Tibial nerve (tissue), 4 donors: ENCODE measurements around the gene SURF2. TPM values are rescaled to one million over a fixed set of nuclear protein-coding genes. Genes with fewer than 3 reads are reported as not detected.

Experiments
- DNase-seq, 2 donors: peaks; one replicate each; pipeline ENCODE4 v3.0.0-alpha.2; 2019; ENCODE audit warnings: low spot score in 2 of 2
- H3K27ac ChIP-seq, 4 donors: fragments of 200-600 bp; sonication (generic) in 3 of 4; one replicate each; pipeline ENCODE4 v1.5.1; 2017 to 2019; ENCODE audit warnings: mild to moderate bottlenecking in 1 of 4
- H3K27me3 ChIP-seq, 2 donors: fragments of 200-600 bp; sonication (generic) in 1 of 2; one replicate each; pipeline versions ENCODE4 v1.5.1 to v1.6.0; 2017 to 2019
- H3K36me3 ChIP-seq, 3 donors: fragments of 200-600 bp; sonication (generic); one replicate each; pipeline ENCODE4 v1.5.1; 2018 to 2019
- H3K4me1 ChIP-seq, 4 donors: fragments of 200-600 bp; sonication (generic) in 3 of 4; one replicate each; pipeline ENCODE4 v1.5.1; 2017 to 2019
- H3K4me3 ChIP-seq, 4 donors: fragments of 200-600 bp; sonication (generic) in 3 of 4; one replicate each; pipeline ENCODE4 v1.5.1; 2017 to 2019; ENCODE audit warnings: mild to moderate bottlenecking in 1 of 4, moderate library complexity in 1 of 4
- H3K9me3 ChIP-seq, 4 donors: fragments of 200-600 bp; sonication (generic) in 3 of 4; one replicate each; pipeline ENCODE4 v1.5.1; 2017 to 2019
- CTCF ChIP-seq, 5 experiments: fragments of 200-600 bp in 3 of 5; fragments of 450-650 bp in 2 of 5; sonication (generic) in 3 of 5; IDR thresholded peaks; one replicate each; pipeline ENCODE4 v1.5.1; 2016 to 2019; ENCODE audit warnings: antibody characterized with exemption in 5 of 5, mild to moderate bottlenecking in 3 of 5, moderate library complexity in 2 of 5
- EP300 ChIP-seq, 2 donors: sonication (generic); formaldehyde crosslinking; IDR thresholded peaks; one replicate each; pipeline ENCODE4 v1.6.1; 2017; ENCODE audit warnings: antibody characterized with exemption in 2 of 2, mild to moderate bottlenecking in 1 of 2
- POLR2A ChIP-seq, 2 donors: fragments of 450-650 bp; IDR thresholded peaks; one replicate each; pipeline ENCODE4 v1.6.1; 2017; ENCODE audit warnings: antibody characterized with exemption in 2 of 2, mild to moderate bottlenecking in 2 of 2, moderate library complexity in 2 of 2
- WGBS, 2 donors: methylation state at CpG; one replicate each; pipeline ENCODE4 v1.1.5; 2018; 5-methylcytosine and 5-hydroxymethylcytosine counted together
- total RNA-seq, 4 donors: library from RNA; depleted of rRNA; stranded (reverse); fragments of >200 nt; gene quantifications; one replicate each; pipeline ENCODE4 v1.1.0, GENCODE V29; 2016

The SURF2 gene
- total RNA-seq, 4 donors from 2014 or later, result 12.2 to 24.3 (median 23.0) TPM

GRCh38 chr9:133382507-133383141 lies 26.3 kb downstream of the SURF2 start:
- no peaks in the 10 kb centered on the region for H3K36me3 ChIP-seq
- no peak overlapping the region for H3K27ac ChIP-seq
- no peaks in the 10 kb centered on the region for H3K27me3 ChIP-seq
- 91 to 96% methylated on average over 4 of the region's 4 CpGs for WGBS, 2 donors
- H3K4me1 ChIP-seq, result peaks cover 0 to 7% (median 0%) of the 10 kb centered on the region in 4 donors
- H3K4me3 ChIP-seq, result no peak overlapping the region
- TF ChIP-seq POLR2A (IDR thresholded peaks at IDR 0.05) (no peak), EP300 (IDR thresholded peaks at IDR 0.05) (no peak), CTCF (IDR thresholded peaks at IDR 0.05) (no peak)
- DNase-seq, result no peak
- H3K9me3 ChIP-seq, result peaks cover 0 to 5% (median 0%) of the 10 kb centered on the region in 4 donors

GRCh38 chr9:133383438-133383837 lies 27.1 kb downstream of the SURF2 start:
- Histone ChIP-seq H3K27me3 (no peaks in the 10 kb centered on the region), H3K36me3 (no peaks in the 10 kb centered on the region), H3K4me3 (no peak overlapping the region), H3K27ac (no peak overlapping the region), H3K9me3 (no peaks in the 10 kb centered on the region), H3K4me1 (peaks cover 0 to 7% (median 0%) of the 10 kb centered on the region in 4 donors)
- no peak for DNase-seq
- TF ChIP-seq EP300 (IDR thresholded peaks at IDR 0.05) (no peak), POLR2A (IDR thresholded peaks at IDR 0.05) (no peak), CTCF (IDR thresholded peaks at IDR 0.05) (no peak)
- WGBS, 2 donors, result 93 to 99% methylated on average over 3 of the region's 3 CpGs

GRCh38 chr9:133384736-133385321 lies 28.5 kb downstream of the SURF2 start:
- Histone ChIP-seq H3K4me3 (no peak overlapping the region), H3K27ac (no peak overlapping the region), H3K27me3 (no peaks in the 10 kb centered on the region), H3K4me1 (no peaks in the 10 kb centered on the region), H3K9me3 (no peaks in the 10 kb centered on the region), H3K36me3 (no peaks in the 10 kb centered on the region)
- no peak for DNase-seq
- TF ChIP-seq CTCF (IDR thresholded peaks at IDR 0.05) (no peak), EP300 (IDR thresholded peaks at IDR 0.05) (no peak), POLR2A (IDR thresholded peaks at IDR 0.05) (no peak)
- WGBS, 2 donors, result 86 to 90% methylated on average over 17 of the region's 17 CpGs

- Histone ChIP-seq H3K27me3 (no peaks in the 10 kb centered on the region), H3K27ac (no peak overlapping the region), H3K9me3 (no peaks in the 10 kb centered on the region), H3K36me3 (no peaks in the 10 kb centered on the region), H3K4me3 (no peak overlapping the region), H3K4me1 (no peaks in the 10 kb centered on the region)
- no peak for DNase-seq
- WGBS, 2 donors, result 86 to 88% methylated on average over 13 to 14 of the region's 14 CpGs
- TF ChIP-seq CTCF (IDR thresholded peaks at IDR 0.05), result no peak
- TF ChIP-seq POLR2A (IDR thresholded peaks at IDR 0.05), result no peak
- no peak for TF ChIP-seq EP300 (IDR thresholded peaks at IDR 0.05)
These were observed 29.1 kb downstream of the SURF2 start for GRCh38 chr9:133385452-133385851.

GRCh38 chr9:133386338-133386737 lies 30.0 kb downstream of the SURF2 start:
- WGBS, 2 donors, result 77 to 81% methylated on average over 10 to 13 of the region's 13 CpGs
- TF ChIP-seq EP300 (IDR thresholded peaks at IDR 0.05) (no peak), POLR2A (IDR thresholded peaks at IDR 0.05) (no peak), CTCF (IDR thresholded peaks at IDR 0.05) (no peak)
- H3K27me3 ChIP-seq, result peaks cover 0 to 5% of the 10 kb centered on the region in 2 donors
- no peak overlapping the region for H3K27ac ChIP-seq
- no peaks in the 10 kb centered on the region for H3K36me3 ChIP-seq
- no peak for DNase-seq
- no peak overlapping the region for H3K4me3 ChIP-seq
- H3K9me3 ChIP-seq, result no peaks in the 10 kb centered on the region
- no peaks in the 10 kb centered on the region for H3K4me1 ChIP-seq
